Prostate gland (tissue), 2 donors: Measurements from ENCODE around the gene PLEKHD1.

Experiments
- CTCF ChIP-seq, 4 experiments: fragments of 200-600 bp in 2 of 4; fragments of 450-650 bp in 2 of 4; sonication (generic) in 2 of 4; IDR thresholded peaks; 1 replicate in 3 of 4; 2 replicates in 1 of 4; pipeline ENCODE4 v1.5.1; 2016 to 2019; ENCODE audit warnings: antibody characterized with exemption in 4 of 4, mild to moderate bottlenecking in 2 of 4, moderate library complexity in 2 of 4
- POLR2A ChIP-seq: fragments of 450-650 bp; IDR thresholded peaks from one replicate; pipeline ENCODE4 v1.6.1; 2016; ENCODE audit warnings: antibody characterized with exemption, mild to moderate bottlenecking
- POLR2AphosphoS5 ChIP-seq: sonication (generic); formaldehyde crosslinking; IDR thresholded peaks from one replicate; pipeline ENCODE4 v1.6.1; 2017; ENCODE audit warnings: antibody characterized with exemption

- TF ChIP-seq CTCF (IDR thresholded peaks at IDR 0.05) (no peak), POLR2A (no peak), POLR2AphosphoS5 (no peak)
Measured at GRCh38 chr14:69468949-69469348, 15.6 kb upstream of the PLEKHD1 start.
